HG03571 (cell line): ENCODE results near the gene TMEM217.

ENCODE experiments used
- ATAC-seq: cut with Tn5 transposase; IDR thresholded peaks from one replicate; pipeline ENCODE4 v1.9.1; 2021; ENCODE audit not compliant: unreplicated experiment

Gene TMEM217

GRCh38 chr6:37244430-37245310 lies 13.3 kb downstream of the TMEM217 start:
- ATAC-seq = no peak

DNA sequence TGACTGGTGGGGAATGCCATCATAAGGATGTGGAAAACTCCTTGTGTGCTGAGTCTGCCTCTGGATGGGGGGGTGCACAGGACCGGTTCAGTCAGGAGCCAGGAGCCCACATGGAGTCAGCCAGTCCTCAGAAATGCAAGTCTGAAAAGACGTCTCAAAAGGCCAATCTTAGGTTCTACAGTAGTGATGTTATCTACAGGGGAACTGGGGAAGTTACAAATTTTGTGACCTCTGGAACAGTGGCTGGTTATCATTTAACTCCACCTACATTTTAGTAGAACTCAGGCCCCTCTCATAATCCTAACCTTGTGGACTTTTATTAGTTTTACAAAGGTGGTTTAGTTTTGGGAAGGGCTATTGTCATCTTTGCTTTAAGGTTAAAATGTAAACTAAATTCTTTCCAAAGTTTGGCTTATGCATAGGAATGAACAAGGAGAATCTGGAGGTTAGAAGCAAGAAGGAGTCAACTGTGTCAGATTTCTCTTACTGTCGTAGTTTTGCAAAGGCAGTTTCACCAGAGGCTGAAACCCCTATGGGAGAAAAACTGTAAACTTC lies 14.1 kb downstream of the TMEM217 start:
- no peak for ATAC-seq

GRCh38 chr6:37243131-37243815 lies 14.7 kb downstream of the TMEM217 start:
- ATAC-seq = no peak

DNA sequence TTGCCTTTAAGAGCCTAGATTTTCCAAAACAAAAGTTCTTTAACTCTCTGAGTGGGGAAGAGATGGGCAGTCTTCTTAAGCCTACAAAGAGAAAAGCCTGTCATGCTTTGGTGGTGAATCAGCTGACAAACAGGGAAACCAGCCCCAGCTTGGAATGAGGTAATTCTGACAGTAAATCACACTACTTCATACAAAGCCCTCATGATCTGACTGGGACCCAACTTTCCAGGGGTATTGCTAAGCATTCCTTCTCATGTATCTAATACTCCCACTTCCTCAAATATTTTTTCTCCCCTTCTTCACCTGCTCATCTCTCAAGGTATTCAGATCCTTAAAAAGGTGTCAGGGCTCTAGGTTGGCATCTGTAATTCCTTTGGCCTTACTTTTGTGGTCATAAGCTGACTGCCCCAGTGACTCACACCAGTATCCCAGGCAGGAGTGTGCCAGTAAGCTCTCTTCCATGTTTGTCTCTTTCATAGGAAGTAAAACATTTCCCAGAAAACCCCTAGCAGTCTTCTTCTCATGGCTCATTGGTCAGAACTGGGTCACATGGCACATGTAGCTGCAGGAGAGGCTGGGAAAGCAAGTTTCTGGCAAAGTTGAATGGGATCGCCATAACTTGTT lies 15.4 kb downstream of the TMEM217 start:
- ATAC-seq = no peak

- ATAC-seq = no peak
These were observed 16.0 kb downstream of the TMEM217 start for GRCh38 chr6:37241775-37242428.

DNA sequence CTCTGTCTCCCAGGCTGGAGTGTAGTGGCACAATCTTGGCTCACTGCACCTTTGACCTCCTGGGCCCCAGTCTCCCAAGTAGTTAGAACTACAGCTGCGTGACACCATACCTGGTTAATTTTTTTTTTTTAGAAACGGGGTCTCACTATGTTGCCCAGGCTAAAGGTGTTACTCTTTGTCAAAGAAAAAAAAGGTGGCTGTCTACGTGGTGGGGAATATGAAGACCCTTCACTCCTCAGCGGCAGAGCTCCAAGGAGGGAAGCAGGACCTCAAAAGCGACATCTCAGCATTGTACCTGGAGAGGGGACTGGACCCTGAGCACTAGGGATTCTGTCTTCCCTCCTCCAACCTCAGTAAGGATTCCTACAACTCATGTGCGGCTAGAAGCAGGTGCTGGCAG lies 16.8 kb downstream of the TMEM217 start:
- ATAC-seq = no peak

GRCh38 chr6:37239950-37240713 lies 17.8 kb downstream of the TMEM217 start:
- ATAC-seq = no peak

DNA sequence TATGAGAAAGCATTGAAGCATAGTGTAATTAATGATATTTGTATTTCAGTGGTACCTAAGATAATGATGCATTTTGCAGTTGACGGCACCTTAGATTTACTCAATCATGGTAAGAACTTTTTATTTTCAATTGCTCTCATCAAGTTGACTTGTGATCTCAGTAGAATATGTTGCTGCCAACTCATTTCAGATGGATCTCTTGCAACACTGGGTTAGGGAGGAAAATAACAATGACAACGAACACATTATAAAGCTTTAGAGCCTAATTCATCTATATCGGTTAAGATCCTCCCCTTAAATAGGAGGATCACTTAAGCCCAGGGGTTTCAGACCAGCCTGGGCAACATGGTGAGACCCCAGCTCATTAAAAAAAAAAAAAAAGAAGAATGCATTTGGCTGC lies 18.4 kb downstream of the TMEM217 start:
- ATAC-seq = no peak

DNA sequence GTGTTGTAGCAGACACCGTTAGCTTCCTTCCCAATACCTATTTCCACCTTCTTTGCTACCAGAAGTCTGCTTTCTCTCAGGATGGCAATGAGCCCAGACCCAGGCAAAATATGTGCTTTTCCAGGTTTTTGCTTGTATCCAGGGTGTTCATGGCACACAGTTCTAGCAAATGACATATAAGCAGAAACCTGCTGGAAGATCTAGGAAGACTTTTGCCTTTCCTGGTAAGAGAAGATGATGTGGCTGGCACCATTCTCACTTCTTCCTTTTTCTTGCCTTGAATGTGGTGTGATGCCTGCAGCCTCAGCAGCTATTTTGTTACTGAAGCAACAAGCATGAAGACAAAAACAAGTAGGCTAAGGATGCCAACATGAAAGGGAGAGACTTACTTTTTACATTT lies 19.6 kb downstream of the TMEM217 start:
- no peak for ATAC-seq

GRCh38 chr6:37237789-37238188 lies 20.2 kb downstream of the TMEM217 start:
- no peak for ATAC-seq

DNA sequence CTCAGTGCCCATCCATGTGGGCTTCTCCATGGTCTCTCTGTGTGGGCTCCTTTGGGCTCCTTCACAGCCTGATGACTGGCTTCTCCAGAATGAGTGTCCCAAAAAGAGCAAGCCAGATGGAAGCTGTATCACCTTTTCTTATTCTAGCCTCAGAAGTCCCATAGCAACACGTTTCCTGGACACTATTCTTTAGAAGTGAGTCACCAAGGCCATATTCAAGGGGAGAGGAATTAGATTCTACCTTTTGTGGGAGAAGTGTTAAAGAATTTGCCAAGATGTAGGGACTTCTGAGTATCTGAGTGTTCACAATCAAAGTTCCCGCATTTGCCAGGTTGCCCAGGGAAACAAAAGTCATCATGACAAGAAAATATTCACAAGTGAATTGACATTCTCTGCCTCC lies 21.0 kb downstream of the TMEM217 start:
- ATAC-seq = no peak

DNA sequence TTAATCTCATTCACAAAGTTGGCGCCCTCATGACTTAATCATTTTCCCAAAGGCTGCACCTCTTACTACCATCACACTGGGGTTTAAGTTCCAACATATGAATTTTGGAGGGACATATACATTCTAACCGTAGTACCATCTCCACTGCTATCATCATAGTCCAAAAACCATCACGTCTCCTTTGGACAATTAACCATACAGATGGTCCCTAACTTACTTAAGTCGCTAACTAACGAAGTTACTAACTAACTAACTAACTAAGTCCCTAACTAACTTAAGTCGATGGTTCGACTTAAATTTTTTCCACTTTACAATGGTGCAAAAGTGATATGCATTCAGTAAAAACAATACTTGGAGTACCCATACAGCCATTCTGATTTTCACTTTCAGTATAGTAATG lies 24.4 kb downstream of the TMEM217 start:
- no peak for ATAC-seq

GRCh38 chr6:37232430-37233017 lies 25.4 kb downstream of the TMEM217 start:
- no peak for ATAC-seq

DNA sequence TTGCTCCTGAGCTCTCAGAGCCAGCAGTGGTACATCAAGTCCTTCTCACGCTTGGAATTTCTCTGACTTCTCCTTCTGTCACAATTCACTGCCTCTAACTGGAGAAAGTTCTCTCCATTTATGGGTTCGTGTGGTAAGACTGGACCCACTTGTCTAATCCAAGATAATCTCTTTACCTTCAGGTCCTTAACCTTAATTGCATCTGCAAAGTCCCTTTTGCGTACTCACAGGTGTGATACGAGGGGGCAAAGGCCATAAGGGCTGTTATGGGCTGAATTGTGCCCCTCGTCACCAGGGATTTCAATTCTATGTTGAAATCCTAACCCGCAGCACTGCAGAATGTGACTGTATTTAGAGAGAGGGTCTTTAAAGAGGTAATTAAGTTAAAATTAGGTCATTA lies 27.8 kb downstream of the TMEM217 start:
- no peak for ATAC-seq

DNA sequence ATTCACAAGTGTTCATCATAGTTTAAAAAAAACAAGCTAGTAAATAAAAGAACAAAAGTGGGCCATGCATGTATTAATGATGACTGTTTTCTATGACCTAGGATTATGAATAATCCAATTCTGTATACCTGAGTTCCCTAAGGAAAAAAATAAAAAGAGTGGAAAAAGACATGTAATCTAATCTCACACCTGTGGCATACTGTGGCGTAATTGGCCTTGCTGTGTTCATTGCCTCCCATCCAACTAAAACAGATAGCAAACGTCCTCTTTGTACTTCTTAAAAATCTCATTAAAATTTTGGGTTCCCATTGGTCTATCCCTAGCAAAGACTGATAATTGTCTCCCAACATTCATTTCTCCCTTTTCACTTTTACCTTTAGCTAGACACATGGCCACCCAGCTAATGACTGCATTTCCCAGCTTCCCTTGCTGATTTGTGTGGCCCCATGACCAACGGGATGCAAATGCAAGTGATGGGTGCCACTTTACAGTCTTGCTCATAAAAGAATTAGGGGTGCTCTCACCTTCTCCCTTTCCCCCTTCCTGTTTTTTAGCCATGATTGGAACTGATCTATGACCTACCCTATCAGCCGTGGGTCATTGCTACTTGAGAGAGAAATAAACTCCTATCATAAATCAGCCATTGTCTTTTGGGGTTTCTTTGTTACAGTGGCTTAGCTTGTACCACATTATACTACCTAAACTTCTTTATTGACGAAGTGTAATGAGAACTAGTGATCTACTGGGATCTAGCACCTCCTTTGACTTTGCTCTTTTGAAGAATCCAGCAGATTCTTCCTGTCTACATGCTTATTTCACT lies 32.4 kb downstream of the TMEM217 start:
- no peak for ATAC-seq

DNA sequence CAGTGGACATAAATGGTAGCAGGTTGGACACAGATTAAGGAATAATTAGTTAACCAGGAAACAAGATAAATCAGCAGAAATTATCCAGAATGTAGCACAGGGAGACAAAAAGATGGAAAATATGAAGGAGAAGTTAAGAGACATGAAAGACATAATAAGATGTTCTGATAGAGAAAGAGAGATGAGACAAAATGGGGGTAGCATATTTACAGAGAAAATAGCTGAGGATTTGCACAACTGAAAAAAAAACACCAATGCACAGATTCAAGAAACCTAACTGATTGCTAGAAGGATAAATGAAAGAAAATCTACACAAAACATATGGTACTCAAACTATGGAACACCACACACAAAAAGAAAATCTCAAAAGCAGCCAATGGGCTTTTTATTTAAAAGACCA lies 35.0 kb downstream of the TMEM217 start:
- no peak for ATAC-seq

GRCh38 chr6:37222125-37222967 lies 35.6 kb downstream of the TMEM217 start:
- ATAC-seq = peak; percentile 82

- ATAC-seq = peak; percentile 5
These were observed 36.3 kb downstream of the TMEM217 start for GRCh38 chr6:37221585-37222124.
